ENCODE data around the gene CCDC9. TPM values are rescaled to one million over a fixed set of nuclear protein-coding genes. Genes with fewer than 3 reads are reported as not detected.

CCDC9 gene
- total and polyA plus RNA-seq, 4 donors, result 1.4 to 8.1 (median 5.4) TPM

DNA sequence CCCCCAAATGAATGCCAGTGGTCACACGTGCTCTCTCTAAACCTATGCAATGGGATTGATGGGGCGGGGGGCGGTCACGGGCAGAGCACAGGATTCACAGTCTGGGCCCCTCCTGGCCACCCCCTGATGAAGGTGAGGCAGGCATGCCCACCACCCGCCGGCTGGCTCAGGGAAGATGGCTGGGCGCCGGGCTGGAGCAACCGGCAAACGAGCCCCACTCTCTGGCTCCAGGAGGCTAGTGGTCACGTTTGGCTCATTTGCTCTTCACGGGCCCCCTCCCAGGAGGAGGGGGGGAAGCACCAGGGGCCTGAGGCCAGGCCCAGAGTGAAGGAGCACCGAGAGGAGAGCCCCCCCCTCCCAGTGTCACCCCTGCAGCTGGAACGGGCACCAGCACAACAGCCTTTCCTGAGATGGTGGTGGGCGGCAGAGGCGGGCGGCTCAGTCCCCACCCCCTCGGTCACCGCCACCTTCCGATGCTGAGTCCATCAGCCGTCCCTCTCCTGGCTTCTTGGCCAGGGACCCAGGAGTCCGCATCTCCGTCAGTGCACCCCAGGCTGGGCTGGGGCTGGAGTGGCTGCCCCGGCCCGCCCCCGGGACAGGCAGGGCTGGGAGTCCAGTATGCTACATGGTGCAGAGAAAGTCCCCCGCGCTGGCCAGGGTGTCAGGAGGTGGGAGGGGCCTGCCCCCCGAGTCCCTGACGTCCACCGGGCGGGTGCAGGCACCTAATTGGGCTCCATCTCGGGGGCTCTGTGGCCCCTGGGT is 35.1 kb upstream of the CCDC9 start:
- WGBS, result 92% methylated on average over 33 of the region's 33 CpGs
- H3K27ac ChIP-seq (ENCODE audit: low read depth in 1 of 2, low read length in 2 of 2), result no peak overlapping the region
- DNase-seq (ENCODE audit: low spot score), result no peak

DNA sequence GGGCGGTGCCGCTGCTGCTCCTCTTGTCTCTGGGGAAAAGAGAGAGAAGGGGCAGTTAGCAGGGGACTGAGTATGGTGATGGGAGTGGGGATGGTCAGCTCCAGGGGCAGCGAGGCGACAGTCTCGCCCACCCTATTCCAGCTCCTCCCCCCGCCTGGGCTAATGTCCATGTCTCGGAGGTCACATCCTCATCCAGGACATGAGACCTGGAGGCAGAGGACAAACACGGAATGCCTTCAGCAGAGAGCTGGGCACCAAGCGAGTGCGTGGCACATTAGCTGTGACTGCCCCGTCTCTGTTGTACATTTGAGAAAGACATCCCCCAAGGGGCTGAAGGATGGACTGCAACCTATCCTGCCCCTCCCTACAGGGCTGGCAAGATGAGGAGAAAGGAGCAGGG is 34.4 kb upstream of the CCDC9 start:
- H3K9ac ChIP-seq (ENCODE audit: low read depth in 1 of 2, low read length in 2 of 2), result no peak overlapping the region
- H3K27ac ChIP-seq (ENCODE audit: low read depth in 1 of 2, low read length in 2 of 2), result no peak overlapping the region
- no peak for DNase-seq (ENCODE audit: low spot score)
- H3K9me3 ChIP-seq (ENCODE audit: control insufficient read depth in 4 of 4, low read length in 3 of 4), result no peaks in the 10 kb centered on the region
- H3K27me3 ChIP-seq (ENCODE audit: control insufficient read depth in 4 of 4, insufficient read depth in 4 of 4, low read length in 3 of 4), result no peaks in the 10 kb centered on the region
- H3K4me3 ChIP-seq (ENCODE audit: low read depth in 1 of 3, low read length in 3 of 3), result no peak overlapping the region
- H3K4me1 ChIP-seq (ENCODE audit: control insufficient read depth in 4 of 4, insufficient read depth in 4 of 4, low read length in 3 of 4), result peaks cover 4 to 8% (median 5%) of the 10 kb centered on the region in 4 donors
- WGBS, result 97% methylated on average over 11 of the region's 11 CpGs
- peaks cover 0 to 7% (median 0%) of the 10 kb centered on the region in 4 donors for H3K36me3 ChIP-seq (ENCODE audit: control insufficient read depth in 4 of 4, insufficient read depth in 3 of 4, low read depth in 1 of 4, low read length in 3 of 4)
- TF ChIP-seq EGR1 (IDR thresholded peaks at IDR 0.05; ENCODE audit: low read depth in 2 of 2) (no peak), HNF4G (IDR thresholded peaks at IDR 0.05) (no peak), HNF4A (conservative IDR thresholded peaks at IDR 0.05) (no peak), FOXA2 (IDR thresholded peaks at IDR 0.05) (no peak), NR2F2 (IDR thresholded peaks at IDR 0.05) (no peak), RAD21 (IDR thresholded peaks at IDR 0.05) (no peak), SP1 (IDR thresholded peaks at IDR 0.05) (no peak)
- TF ChIP-seq, protein P1, sequence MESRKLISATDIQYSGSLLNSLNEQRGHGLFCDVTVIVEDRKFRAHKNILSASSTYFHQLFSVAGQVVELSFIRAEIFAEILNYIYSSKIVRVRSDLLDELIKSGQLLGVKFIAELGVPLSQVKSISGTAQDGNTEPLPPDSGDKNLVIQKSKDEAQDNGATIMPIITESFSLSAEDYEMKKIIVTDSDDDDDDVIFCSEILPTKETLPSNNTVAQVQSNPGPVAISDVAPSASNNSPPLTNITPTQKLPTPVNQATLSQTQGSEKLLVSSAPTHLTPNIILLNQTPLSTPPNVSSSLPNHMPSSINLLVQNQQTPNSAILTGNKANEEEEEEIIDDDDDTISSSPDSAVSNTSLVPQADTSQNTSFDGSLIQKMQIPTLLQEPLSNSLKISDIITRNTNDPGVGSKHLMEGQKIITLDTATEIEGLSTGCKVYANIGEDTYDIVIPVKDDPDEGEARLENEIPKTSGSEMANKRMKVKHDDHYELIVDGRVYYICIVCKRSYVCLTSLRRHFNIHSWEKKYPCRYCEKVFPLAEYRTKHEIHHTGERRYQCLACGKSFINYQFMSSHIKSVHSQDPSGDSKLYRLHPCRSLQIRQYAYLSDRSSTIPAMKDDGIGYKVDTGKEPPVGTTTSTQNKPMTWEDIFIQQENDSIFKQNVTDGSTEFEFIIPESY (IDR thresholded peaks at IDR 0.05), result no peak
- TF ChIP-seq, protein P2, sequence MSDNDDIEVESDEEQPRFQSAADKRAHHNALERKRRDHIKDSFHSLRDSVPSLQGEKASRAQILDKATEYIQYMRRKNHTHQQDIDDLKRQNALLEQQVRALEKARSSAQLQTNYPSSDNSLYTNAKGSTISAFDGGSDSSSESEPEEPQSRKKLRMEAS (IDR thresholded peaks at IDR 0.05), result no peak

More for the DNA sequence above, 35.1 kb upstream of the CCDC9 start:
- Histone ChIP-seq H3K4me3 (ENCODE audit: low read depth in 1 of 3, low read length in 3 of 3) (no peak overlapping the region), H3K4me1 (ENCODE audit: control insufficient read depth in 4 of 4, insufficient read depth in 4 of 4, low read length in 3 of 4) (peaks cover 0 to 4% (median 1%) of the 10 kb centered on the region in 4 donors), H3K27me3 (ENCODE audit: control insufficient read depth in 4 of 4, insufficient read depth in 4 of 4, low read length in 3 of 4) (no peaks in the 10 kb centered on the region), H3K9me3 (ENCODE audit: control insufficient read depth in 4 of 4, low read length in 3 of 4) (no peaks in the 10 kb centered on the region), H3K36me3 (ENCODE audit: control insufficient read depth in 4 of 4, insufficient read depth in 3 of 4, low read depth in 1 of 4, low read length in 3 of 4) (peaks cover 0 to 7% (median 0%) of the 10 kb centered on the region in 4 donors), H3K9ac (ENCODE audit: low read depth in 1 of 2, low read length in 2 of 2) (no peak overlapping the region)
- TF ChIP-seq NR2F2 (IDR thresholded peaks at IDR 0.05) (no peak), HNF4G (IDR thresholded peaks at IDR 0.05) (no peak), GABPA (IDR thresholded peaks at IDR 0.05 in 1 of 2, conservative IDR thresholded peaks at IDR 0.05 in 1 of 2) (no peak), YY1 (IDR thresholded peaks at IDR 0.05) (no peak), TAF1 (conservative IDR thresholded peaks at IDR 0.05) (no peak), RXRA (IDR thresholded peaks at IDR 0.05) (no peak), HNF4A (conservative IDR thresholded peaks at IDR 0.05) (no peak), RAD21 (IDR thresholded peaks at IDR 0.05) (no peak), FOXA1 (IDR thresholded peaks at IDR 0.05) (no peak)
- TF ChIP-seq, protein P1 (IDR thresholded peaks at IDR 0.05), result no peak
- TF ChIP-seq, protein P2 (IDR thresholded peaks at IDR 0.05), result no peak
- TF ChIP-seq, protein P3, sequence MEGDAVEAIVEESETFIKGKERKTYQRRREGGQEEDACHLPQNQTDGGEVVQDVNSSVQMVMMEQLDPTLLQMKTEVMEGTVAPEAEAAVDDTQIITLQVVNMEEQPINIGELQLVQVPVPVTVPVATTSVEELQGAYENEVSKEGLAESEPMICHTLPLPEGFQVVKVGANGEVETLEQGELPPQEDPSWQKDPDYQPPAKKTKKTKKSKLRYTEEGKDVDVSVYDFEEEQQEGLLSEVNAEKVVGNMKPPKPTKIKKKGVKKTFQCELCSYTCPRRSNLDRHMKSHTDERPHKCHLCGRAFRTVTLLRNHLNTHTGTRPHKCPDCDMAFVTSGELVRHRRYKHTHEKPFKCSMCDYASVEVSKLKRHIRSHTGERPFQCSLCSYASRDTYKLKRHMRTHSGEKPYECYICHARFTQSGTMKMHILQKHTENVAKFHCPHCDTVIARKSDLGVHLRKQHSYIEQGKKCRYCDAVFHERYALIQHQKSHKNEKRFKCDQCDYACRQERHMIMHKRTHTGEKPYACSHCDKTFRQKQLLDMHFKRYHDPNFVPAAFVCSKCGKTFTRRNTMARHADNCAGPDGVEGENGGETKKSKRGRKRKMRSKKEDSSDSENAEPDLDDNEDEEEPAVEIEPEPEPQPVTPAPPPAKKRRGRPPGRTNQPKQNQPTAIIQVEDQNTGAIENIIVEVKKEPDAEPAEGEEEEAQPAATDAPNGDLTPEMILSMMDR (IDR thresholded peaks at IDR 0.05; ENCODE audit: low read depth, low read length, missing input control), result no peak
- TF ChIP-seq, protein P4, sequence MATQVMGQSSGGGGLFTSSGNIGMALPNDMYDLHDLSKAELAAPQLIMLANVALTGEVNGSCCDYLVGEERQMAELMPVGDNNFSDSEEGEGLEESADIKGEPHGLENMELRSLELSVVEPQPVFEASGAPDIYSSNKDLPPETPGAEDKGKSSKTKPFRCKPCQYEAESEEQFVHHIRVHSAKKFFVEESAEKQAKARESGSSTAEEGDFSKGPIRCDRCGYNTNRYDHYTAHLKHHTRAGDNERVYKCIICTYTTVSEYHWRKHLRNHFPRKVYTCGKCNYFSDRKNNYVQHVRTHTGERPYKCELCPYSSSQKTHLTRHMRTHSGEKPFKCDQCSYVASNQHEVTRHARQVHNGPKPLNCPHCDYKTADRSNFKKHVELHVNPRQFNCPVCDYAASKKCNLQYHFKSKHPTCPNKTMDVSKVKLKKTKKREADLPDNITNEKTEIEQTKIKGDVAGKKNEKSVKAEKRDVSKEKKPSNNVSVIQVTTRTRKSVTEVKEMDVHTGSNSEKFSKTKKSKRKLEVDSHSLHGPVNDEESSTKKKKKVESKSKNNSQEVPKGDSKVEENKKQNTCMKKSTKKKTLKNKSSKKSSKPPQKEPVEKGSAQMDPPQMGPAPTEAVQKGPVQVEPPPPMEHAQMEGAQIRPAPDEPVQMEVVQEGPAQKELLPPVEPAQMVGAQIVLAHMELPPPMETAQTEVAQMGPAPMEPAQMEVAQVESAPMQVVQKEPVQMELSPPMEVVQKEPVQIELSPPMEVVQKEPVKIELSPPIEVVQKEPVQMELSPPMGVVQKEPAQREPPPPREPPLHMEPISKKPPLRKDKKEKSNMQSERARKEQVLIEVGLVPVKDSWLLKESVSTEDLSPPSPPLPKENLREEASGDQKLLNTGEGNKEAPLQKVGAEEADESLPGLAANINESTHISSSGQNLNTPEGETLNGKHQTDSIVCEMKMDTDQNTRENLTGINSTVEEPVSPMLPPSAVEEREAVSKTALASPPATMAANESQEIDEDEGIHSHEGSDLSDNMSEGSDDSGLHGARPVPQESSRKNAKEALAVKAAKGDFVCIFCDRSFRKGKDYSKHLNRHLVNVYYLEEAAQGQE (IDR thresholded peaks at IDR 0.05), result no peak
